Panc1 (cell line): Measurements from ENCODE around the gene TAP2.

Experiments
- CTCF ChIP-seq: fragments of 450-650 bp; IDR thresholded peaks from 2 replicates; pipeline ENCODE4 v1.5.1; 2017; ENCODE audit warnings: mild to moderate bottlenecking
- POLR2AphosphoS5 ChIP-seq: IDR thresholded peaks from 2 replicates; pipeline ENCODE4 v1.6.1; 2012; ENCODE audit warnings: mild to moderate bottlenecking, low read depth, low read length, moderate library complexity

GRCh38 chr6:32836873-32837272 lies 1.7 kb downstream of the TAP2 start:
- no peak for TF ChIP-seq CTCF
- no peak for TF ChIP-seq POLR2AphosphoS5
